NCI-H2227 (cell line): ENCODE measurements around the gene PPM1F.

Experiments
- DNase-seq: peaks from one replicate; lab custom pipeline; 2025; ENCODE audit not compliant: unreplicated experiment; lab: John Stamatoyannopoulos, UW

PPM1F gene, protein sequence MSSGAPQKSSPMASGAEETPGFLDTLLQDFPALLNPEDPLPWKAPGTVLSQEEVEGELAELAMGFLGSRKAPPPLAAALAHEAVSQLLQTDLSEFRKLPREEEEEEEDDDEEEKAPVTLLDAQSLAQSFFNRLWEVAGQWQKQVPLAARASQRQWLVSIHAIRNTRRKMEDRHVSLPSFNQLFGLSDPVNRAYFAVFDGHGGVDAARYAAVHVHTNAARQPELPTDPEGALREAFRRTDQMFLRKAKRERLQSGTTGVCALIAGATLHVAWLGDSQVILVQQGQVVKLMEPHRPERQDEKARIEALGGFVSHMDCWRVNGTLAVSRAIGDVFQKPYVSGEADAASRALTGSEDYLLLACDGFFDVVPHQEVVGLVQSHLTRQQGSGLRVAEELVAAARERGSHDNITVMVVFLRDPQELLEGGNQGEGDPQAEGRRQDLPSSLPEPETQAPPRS

DNA sequence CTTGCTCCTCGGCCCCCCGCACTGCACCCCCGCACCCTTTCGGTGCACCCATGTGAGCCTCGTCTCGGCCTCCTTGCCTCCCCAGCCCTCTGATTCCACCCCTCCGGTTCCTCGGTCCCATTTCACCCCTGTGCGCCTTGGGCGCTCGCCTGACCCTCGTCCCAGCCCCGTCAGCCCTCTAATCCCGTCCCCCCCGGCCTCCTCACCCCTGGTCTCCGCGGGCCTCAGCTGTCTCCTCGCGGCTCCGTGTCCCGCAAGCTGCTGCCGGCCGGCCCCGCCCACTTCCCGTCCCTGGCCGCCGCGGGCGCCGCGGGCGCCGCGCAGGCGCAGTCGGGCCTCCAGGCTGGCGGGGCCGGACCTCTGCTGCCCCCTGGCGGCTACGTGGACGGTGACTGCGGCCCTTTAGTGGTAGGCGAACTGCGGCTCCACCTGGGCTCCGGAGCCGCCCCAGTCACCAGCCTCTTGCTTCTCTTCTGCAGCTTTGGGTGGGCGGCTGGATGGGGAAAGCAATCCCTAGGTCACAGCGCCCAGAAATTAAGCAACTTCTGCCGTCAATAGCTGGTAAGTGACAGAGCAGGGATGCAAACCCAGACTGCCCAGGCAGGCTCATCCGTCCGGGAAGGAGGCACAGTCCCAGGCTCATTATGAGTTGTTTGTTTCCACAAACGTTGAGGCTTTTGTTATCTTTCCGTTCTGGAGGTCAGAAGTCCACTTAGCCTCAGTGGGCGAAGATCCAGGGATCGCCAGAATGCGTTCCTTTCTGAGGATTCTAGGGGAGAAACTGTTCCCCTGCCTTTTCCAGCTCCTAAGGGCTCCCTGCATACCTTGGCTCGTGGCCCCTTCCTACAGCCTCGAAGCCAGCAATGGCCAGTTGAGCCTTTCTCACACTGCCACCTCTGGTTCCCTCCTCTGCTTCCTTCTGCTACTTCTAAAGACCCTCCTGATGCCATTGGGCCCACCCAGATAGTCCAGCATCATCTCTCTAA, at the start of gene PPM1F:
PPM1F (minus strand) TSS at position 263 of the 986 bp plus-strand sequence. CDS start 6,800 bp downstream, outside the sequence.
- DNase-seq = peak; percentile 86

DNA sequence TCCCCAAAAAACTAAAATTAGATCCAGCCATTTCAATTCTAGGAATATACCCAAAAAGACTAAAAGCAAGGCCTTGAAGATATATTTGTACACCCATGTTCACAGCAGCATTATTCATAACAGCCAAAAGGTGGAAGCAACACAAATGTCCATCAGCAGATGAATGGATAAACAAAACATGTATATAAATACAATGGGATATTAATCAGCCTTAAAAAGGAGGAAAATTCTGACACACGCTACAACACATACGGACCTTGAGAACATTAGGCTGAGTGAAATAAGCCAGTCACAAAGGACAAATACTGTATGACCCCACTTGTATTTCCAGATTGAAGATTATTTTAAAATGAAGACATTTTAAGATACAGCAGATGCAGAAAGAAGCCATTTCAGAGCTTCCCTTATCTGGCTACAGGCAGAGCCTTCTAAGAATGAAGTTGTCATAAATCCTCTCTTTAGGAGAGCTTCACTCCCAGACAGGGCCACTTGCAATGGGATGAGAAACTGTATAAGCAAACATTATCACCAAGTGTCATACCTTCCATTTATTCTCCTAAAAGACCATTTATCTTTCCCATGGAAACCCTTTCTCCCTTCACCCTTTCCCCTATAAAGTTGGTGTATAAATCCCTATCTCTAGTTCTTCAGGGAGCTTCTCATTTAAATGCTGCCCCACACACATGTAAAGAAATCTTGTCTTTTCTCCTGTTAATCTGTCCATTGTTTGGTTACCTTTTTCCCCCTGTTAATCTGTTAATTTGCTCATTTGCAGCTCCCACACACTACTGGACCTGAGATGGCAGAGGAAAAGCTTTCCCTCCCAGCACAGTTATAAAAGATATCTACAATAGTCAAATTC, 49.2 kb upstream of the PPM1F start:
- no peak for DNase-seq

DNA sequence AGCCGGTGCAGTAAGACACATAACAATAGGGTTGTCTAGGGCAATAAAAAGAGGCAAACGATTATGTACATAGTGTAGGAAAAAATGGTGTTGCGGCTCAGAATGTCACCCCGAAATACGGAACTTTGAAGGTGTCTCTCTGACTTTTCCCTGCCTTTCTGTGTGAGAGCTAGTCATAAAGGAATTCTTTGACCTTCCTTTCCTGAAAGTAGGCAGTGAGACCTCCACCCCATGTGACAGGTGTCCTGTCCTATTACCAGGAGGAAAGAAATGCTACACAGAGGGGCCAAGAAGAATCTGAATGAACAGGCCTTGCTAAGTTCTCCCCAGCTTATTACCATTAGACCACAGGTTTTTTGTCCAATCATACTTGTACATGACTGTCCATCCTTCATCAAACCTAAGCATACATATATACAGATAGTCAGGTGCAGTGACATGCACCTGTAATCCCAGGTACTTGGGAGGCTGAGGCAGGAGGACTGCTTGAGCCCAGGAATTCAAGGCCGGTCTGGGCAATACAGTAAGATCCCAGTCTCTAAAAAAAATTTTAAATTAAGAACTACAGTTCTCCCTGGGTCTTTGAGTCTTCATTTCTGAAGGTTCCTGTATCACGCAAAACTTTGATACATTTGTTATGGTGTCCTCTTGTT, 46.1 kb upstream of the PPM1F start:
- no peak for DNase-seq

DNA sequence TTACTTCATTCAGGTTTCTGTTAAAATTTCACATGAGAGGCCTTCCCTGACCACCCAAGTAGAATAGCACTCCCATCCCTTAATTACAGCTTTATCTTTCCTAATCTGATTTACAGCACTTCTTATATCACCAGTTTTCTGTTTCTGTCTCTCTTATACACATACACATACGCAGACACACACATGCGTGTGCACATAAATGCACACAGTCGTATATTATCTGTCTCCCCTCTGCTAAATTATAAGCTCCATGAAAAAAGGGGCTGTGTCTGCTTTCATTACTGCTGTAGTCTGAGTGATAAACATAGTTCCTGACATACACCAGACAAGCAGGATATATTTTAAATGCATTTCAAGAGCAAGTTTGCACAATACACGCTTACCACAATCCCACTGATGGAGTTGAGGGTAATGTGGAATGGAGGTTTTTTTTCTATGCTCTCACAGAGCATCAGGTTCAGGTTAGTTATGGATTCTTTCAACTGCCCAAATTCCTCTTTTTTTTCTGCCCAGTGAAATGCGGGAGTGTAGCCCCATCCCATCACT, 43.6 kb upstream of the PPM1F start:
- no peak for DNase-seq

DNA sequence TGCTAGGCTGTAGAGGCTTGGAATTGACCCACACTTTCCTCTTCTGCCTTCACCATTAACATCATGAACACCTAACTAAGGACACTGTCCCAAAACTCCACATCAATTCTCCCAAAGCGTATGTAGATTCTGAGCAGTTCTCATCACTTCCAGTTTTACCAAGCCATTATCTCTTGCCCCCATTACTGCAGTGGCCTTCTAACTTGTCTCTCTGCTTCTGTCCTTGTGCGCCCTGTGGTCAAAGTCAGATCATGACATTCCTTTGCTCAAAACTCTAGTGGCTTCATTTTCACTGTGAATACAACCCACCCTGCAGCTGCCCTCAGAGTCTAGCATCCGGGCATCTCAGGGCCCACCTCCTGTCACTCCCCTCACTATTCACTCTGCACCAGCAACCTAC, 43.0 kb upstream of the PPM1F start:
- DNase-seq = no peak

DNA sequence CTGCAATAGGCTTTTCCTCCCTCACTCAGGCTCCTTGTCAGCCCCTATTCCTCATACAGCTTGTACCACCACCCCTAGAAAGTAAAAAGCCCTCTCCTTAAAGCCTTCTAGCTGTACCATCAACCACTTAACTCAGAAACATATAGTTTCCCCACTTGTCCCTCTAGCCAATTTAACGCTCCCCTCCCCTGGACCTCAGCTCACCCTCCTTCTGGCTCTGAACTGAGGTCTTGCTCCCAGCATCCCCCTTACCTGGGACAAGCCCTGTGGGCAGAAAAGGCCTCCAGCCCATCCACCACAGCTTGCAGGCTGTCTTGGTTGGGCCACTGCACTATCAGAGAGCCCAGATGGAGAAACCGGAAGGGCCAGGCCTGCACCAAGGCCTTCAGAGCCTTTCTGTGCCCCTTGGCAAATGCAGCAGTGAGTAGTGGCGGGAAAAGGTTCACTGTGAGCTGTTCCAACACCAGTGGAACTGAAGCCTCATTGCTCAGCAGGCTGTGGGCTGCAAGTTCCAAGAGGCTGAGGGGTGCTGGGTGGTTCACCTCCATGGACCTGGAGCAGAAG, 42.3 kb upstream of the PPM1F start:
- no peak for DNase-seq

DNA sequence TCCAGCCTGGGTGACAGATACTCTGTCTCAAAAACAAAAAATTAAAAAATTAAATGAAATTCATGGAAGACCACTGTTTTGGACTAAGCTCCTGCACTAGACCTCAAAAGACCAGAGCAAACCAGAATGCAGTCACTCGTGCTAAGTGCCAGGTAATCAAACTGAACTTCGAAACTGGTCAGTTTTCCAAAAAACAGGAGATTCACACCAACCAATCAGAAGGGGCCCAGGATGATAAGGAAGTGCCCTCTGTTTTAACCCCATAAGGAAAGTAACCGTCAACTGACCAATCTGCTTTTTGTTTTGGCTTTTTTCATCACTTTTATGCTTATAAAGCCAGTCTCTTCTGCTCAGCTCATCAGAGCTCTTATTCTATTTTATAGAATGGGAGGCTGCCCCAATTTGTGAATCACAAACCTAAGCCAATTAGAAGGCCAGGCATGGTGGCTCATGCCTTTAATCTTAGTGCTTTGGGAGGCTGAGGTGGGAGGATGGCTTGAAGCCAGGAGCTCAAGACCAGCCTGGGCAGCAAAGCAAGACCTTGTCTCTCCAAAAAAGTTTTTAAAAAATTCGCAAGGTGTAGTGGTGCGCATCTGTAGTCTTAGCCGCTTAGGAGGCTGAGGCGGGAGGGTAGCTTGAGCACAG, 40.1 kb upstream of the PPM1F start:
- no peak for DNase-seq

DNA sequence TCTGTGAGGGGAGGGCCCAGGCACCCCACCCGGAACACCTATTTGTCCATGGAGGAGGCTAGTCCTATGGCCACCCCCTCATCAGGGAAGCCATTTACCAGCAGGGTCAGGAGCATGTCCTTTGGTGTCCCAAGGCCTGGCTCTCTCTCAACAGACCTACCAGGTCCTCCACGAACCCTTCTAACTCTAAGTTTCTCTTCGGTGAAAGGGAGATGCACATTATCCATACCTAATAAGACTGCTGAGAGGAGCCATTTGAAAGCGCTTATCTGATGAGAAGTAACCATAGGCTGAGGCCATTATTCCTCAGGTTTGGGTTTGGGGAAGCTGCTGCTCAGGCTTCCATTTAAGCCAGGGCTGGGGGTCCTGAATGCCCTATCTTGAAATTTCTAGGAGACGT, 39.1 kb upstream of the PPM1F start:
- DNase-seq = no peak

DNA sequence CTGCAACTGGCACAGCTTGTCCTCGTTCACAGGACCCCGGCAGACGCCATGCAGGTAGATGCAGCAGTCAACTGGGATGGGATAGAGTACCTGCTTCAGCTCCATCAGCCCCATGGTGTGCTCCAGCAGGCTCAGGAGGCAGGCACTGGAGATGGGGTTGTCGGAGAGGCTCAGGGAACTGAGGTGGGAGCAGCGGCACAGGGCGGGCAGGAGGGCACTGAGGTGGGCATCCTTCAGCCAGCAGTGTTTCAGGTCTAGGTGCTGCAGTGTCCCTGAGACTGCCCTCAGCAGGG, 38.6 kb upstream of the PPM1F start:
- no peak for DNase-seq

DNA sequence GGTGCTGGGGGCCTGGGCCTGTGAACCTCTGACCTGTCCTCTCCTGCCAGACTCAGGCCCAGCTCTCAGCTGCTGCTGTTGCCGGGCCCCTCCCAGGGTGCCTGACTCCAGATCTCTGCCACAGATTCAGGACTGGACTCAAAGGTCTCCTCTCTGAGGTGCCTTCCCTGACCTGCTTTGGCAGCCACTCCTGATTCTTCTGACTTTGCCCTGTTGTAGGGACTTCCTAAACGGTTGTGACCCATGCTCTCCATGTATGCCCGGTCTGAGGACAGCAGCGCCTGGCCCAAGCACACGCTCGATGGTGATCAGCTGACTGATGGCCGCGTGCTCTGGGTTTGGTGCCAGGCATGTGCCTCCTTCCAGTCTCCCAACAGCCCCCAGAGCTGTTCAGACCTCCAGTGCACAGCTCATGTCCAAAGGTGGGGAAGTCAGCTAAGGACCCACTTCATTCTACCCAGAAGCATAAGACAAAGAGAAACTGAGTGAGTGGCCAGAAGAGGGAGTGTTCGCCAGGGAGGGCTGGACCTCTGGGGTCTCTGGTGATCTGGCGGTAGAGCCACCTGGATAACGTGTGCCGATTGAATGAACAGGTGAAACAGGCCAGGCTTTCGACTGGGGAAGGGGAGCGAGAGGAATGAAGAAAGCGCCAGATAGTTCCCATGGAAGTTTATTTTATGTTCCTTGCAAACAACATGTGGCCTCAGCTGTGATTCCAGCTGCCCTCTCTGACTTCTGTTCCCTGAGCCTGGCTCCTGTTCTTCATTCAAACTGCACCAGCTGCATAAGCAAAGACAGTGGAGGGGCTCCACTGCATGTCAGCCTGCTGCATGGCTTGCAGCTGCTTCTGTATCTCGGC, 38.0 kb upstream of the PPM1F start:
- no peak for DNase-seq

DNA sequence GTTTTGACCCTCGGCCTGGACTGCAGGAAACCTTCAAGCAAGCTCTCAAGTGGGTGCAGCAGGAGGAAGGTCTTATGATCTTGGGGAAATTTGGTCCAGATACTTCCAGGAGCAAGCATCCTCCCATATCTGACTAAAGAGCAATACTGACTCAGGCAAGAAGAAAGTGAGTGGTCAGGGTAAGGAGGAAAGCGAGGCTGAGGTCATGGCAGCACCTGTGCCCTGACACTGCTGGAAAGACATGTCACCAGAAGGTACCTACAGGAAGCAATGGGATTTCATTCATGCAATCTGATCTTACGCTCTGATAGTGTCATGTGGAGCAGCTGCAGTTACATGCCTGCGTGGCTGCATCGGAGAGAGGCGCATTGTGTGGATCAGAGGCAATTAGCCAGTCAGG, 36.4 kb upstream of the PPM1F start:
- DNase-seq = peak; percentile 48

DNA sequence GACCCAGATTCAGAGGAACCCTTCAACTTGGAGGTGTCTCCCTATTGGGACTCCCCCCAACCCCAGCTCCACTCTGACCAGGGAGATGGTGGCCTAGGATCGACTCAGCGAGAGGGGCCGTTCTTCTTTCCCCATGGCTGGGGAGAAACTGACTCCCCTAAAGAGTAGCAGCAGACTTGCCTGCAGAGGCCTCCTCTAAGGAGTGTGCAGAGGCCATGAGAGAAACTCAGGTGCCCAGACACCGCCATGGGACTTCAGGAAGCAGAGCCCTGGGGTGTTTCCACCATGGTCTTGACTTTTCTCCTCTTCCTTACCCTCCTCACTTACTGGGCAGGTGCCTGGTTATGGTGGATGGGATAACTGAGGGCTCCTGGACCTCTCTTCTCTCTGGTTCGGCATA, 32.6 kb upstream of the PPM1F start:
- DNase-seq = no peak

DNA sequence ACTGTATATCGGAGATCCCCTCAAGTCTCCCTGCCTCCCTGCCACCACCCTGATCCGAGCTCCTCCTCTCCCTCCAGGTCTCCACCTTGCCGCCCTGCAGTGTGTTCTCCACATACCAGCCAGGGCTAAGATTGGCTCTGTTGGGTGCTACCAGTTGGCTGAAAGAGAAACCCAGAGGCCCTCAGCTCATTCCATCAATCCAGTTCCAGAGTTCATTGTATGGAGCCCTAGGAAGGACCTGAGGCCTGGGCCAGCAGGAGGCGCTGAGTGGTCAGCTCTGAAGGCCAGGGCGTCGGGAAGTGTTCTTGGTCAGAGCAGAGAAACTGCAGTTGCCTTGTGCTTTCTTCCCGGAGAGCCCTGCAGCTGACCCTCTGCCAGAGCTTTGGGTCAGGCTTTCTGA, 32.1 kb upstream of the PPM1F start:
- peak; percentile 9 for DNase-seq

DNA sequence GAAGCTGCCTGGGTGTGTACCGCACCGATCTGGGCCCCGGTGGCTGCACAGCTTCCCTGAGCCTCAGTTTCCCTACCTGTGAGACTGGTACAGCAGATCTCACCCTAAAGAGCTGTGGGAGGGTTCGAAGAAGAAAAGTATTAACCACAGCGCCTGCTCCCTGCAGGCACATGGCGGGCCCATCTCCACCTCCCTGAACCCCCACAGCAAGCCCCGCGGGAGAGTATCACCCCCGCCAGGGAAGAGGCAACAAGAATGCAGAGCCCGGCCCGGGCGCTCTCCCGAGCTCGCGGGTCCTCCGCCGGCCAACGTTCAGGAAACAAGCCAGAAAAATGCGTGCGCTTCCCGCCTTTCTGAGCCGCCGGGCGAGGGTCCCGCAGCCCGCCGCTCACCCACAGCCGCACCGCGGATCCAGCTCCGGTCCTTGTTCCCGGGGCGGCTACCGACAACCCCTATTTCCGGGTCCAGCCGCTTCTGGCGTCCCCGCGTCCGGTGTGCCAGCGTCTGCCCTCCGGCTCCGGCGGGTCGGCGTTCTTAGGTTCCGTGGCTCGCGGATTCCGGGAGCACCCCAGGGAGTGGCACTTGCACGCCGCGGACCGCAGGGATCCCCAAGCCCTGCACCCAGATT, 29.8 kb upstream of the PPM1F start, which contains the start of gene TOP3B:
TOP3B (minus strand) TSS at position 450 of the 628 bp plus-strand sequence. CDS start 7,078 bp downstream, outside the sequence.
- peak; percentile 91 for DNase-seq

DNA sequence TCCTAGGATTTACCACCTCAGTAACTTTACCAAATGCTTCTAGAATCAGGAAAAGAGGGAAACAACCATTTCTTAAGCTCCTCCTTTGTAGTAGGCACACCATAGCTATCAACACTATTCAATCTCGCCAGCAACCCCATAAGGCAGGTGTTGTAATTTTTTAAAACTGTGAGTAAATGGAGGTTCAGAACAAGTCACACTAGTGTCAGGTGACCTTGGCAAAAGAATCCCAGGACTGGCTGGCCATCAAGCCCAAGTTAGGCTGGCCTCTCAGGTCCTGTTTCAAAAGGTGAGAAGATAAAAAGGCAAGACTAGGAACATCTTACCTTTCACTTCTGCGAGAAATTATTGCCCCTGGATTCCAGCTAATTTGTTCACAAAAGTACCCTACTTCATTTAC, 29.2 kb upstream of the PPM1F start:
- DNase-seq = no peak

DNA sequence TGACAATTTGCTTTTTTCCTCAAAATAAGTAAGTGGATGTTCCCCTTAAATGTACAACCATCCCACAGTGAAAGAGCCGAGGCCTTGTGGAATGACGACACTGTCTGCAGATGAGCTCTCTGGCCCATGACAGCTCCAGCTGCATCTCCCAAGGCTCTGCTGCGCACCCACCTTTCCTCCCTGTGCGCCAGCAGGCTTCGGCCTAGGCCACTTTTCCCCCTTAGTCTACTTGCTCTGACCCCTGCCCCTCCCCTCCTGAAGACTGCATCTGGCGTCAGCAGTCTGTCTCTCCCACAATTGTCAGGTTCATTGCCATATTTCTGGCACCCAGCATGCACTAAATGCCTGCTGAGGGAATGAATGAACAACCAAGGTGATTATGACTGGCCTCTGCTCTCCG, 27.9 kb upstream of the PPM1F start:
- no peak for DNase-seq

DNA sequence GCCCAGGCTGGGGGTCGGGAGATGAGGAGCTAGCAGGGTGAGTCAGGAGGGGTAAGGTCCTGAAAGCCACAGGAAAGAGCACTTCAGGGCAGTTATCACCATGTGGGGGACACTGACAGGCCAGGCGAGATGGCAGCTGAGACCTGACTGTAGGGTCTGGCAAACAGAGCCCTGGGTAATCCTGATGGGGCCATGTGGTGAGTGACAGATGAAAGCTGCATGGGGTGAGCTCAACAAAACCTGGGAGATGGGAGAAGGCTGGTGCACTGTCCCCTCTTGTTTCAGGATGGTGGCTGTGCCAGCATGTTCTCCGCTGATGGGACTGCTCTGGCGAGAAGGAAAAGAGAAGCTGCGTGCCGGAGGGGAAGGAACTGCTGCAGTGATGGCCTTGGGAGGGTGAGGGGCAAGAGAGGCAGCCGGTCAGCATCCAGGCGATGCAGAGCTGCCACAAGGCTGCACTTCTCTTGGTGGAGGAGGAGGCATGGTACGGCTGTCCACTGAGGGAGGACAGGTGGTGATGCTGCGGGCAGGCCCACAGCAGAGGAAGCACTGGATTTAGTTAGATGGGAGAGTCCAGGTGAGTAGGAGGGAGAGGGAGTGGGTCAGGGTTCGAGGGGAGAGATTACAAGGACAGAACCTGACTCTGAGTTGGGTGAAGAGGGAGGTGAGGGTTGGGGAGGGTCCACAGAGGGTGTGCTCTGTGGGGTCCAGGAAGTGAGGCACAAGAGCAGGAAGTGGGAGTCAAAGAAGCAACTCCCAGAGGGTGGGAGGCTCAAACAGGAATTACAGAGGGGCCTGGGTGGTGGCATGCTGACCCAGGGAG, 26.1 kb upstream of the PPM1F start:
- no peak for DNase-seq
